ENCODE data around the gene P2RX6.

The P2RX6 gene

GRCh38 chr22:20987375-20987774 is 27.6 kb upstream of the P2RX6 start:
- TF ChIP-seq CTCF (IDR thresholded peaks at IDR 0.05) = no peak
- no peak for TF ChIP-seq ZFX (IDR thresholded peaks at IDR 0.05; ENCODE audit: borderline replicate concordance)
- H3K27ac ChIP-seq = no peak overlapping the region

GRCh38 chr22:20988573-20989322 is 26.2 kb upstream of the P2RX6 start:
- TF ChIP-seq ZFX (IDR thresholded peaks at IDR 0.05; ENCODE audit: borderline replicate concordance) (no peak), CTCF (IDR thresholded peaks at IDR 0.05) (no peak)
- H3K27ac ChIP-seq = no peak overlapping the region

GRCh38 chr22:20989323-20990138 is 25.4 kb upstream of the P2RX6 start:
- TF ChIP-seq CTCF (IDR thresholded peaks at IDR 0.05) (no peak), ZFX (IDR thresholded peaks at IDR 0.05; ENCODE audit: borderline replicate concordance) (no peak)
- H3K27ac ChIP-seq = no peak overlapping the region

- H3K27ac ChIP-seq = no peak overlapping the region
- TF ChIP-seq ZFX (IDR thresholded peaks at IDR 0.05; ENCODE audit: borderline replicate concordance) (no peak), CTCF (IDR thresholded peaks at IDR 0.05) (no peak)
These were observed 24.5 kb upstream of the P2RX6 start for GRCh38 chr22:20990184-20991180.

GRCh38 chr22:20991252-20992055 is 23.5 kb upstream of the P2RX6 start:
- no peak for TF ChIP-seq ZFX (IDR thresholded peaks at IDR 0.05; ENCODE audit: borderline replicate concordance)
- TF ChIP-seq CTCF (IDR thresholded peaks at IDR 0.05) = no peak
- H3K27ac ChIP-seq = no peak overlapping the region

GRCh38 chr22:20992056-20992442 is 22.9 kb upstream of the P2RX6 start:
- TF ChIP-seq CTCF (IDR thresholded peaks at IDR 0.05) (no peak), ZFX (IDR thresholded peaks at IDR 0.05; ENCODE audit: borderline replicate concordance) (no peak)
- H3K27ac ChIP-seq = no peak overlapping the region
